GM21619 (cell line): ENCODE measurements around the gene COMMD4.

Experiments used
- ATAC-seq: cut with Tn5 transposase; IDR thresholded peaks from one replicate; pipeline ENCODE4 v1.9.1; 2021; ENCODE audit not compliant: unreplicated experiment

Gene COMMD4

DNA sequence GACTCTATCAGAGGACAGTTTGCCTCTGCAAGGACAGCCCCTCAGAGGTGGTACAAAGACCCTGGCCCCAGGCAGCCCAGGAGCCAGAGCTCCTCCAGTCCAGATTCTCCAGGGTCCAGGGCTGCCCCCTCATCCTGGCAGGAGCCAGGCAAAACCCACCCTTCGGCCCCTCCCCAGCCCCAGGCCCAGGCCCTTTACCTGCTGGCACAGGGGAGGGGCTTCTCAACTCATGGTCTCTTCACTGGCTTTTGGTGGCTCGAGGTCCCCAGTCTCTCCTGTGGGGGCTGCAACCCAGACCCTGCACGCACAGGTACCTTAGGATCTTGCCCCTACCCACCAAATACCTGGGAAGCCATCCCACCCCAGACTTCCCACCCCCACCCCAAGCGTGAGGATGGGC lies 19.5 kb downstream of the COMMD4 start:
- ATAC-seq: no peak

DNA sequence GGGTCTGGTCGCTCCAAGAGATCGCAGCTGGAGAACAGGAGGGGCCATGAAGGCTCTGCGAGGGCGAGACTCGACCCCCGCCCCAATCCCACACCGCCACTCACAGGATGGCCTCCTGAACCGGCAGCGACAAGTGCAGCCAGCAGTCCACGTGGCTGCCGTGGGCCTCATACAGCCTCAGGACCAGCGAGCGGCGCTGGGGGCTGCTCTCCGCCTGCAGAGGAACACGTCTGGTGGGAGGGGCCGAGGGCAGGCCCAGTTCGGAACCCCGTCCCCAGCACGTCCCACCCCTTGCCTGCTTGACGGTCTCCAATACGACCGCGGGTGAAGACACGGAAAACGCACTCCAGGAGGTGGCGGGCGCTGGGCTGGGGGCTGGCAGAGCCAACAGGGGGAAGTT lies 20.1 kb downstream of the COMMD4 start:
- ATAC-seq: no peak

DNA sequence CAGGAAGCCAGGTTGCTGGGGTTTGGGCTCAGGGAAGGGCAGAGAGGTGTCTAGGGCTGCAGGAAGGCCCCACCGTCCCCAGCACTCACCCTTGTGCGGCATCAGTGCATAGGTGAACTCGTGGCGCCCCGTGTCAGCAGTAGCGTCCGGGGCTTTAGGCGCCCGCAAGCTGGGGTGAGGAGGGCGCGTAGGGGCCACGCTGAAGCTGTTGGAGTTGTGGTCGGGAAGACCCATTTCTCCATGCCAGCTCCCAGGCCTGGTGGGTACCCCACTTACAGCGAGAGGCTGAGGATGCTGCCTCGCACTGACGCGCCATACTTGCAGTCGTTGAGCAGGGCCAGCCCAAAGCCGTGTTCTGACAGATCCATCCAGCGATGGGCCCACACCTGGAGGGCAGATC lies 20.7 kb downstream of the COMMD4 start:
- no peak for ATAC-seq

DNA sequence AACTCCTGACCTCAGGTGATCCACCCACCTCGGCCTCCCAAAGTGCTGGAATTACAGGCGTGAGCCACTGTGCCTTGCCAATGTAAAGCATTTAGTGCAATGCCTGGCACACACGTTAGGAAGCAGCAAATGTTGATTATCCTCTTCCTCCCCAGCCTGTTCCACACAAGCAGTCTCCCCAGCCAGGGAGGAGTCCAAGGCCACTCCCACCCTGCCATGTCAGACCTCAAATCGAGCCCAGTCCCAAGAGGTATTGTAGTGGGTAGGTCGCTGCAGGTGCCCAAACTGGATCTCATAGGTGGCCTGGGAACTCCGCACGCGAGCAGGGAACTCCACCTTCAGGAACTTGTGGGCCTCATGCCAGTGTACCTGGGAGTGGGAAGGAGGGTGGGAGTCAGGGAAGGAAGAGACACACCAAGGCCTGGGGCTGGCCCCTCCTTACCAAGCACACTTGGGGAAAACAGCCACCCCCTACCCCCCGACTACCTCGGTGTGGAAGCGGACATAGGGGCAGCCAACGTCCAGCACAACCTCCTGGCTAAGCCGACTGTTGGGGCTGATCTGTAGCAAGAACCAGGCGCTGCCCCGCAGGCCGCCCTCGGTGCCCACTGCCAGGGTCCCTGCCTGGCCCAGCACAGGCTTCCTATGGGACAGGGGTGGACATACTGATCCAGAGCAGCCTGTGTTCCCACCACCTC lies 22.3 kb downstream of the COMMD4 start:
- no peak for ATAC-seq

DNA sequence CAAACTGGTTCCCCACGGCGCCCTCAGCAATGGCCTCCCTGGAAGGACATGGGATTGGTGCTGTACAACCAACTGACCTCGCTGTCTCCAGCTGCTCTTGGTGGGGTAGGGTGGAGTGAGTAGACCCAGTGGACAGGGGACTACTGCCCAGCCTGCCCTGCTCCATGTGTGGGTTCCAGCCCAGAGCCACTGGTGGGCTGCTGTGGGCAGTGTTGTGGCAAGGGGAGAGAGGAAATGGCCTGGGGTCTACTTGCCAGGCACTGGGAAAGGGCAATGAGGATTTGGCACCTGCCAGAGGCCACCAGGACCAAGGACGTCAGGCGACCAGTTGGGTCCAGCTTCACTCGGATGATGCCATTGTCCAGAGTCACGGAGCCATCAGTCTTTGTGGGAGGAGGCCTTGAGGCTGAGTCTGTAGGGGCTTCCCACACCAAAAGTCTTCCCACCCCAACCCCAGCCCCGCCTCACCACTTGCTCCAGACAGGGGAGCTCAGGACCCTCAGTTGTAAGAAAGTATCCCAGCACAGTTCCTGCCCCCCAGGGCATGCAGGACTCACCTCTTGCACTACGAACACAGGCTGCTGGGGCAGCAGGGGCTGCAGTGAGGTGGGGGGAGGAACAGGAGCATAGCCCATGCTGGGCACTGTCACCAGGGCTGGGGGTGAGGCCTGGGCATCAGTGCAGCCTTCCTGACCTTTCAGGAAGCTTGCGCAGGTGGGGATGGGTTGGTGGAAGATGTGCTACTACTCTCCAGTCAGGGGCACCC lies 23.1 kb downstream of the COMMD4 start:
- ATAC-seq: no peak

DNA sequence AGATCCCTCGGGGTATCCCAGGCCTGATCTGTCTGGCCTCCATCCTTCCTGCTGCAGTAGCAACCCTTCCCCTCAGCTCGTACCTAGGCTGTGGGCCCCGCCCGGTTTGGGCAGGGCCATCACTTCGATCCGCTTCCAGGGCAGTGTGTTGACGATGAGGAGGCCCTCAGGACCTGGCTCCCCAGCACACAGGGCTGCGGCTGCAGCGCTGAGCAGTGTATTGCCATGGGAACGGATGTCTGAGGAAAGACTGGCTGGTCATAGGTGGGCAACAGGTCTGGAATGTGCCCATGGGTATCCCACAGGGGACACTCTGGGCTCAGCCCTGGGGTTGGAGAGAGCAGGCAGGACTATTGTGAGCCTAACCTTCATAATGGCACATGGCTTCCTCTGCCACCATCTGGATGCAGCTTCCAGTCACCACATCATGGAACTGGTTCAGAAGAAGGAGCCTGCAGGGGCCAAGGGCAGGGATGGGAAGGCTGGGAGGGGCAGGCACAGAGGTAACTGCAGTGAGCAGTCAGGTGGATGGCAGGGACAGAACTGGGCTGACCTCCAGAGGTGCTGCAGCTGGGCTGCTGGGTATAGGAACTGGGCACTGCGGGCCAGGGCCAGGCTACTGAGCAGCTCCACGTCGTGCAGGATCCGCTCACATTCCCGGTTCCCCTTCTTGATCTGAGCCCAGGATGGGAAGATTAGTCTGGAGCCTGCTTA lies 23.8 kb downstream of the COMMD4 start:
- ATAC-seq: no peak

DNA sequence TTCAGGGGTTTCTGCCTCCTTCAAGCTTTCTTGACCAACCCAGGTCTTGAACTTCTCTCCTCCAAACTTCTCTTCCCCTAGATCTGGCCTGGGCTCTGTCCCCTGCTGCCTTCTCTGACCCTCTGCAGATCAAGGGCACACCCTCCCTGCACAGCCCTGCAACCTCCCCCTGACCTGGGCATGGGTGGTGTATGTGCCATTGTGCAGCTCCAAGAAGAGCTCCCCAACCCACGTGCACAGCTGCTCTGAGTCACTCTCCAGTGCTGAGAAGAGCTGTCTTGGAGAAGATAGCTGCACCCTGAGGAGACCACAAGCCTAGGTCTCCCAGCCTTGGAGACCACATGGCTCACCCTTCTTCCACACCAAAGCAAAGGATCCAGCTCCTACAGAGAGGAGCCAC lies 24.5 kb downstream of the COMMD4 start:
- ATAC-seq: no peak

DNA sequence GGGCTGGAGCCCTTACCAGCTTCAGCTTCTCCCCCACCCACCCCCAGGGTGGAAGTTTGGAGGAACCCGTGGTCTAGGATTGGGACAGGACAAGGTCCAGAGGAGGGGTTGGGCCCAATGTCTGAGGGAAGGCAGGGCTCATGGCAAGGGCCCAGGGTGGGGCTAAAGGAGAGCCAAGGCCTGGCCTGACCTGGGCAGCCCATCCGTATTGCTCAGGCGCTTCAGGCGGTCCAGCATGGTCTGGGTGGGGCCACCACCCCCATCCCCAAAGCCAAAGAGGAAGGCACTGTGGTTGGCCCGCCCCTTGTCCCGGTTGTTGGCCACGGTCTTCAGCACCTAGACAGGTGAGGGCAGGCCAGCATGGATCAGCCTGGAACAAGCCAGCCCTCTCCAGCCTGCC lies 25.0 kb downstream of the COMMD4 start:
- ATAC-seq: no peak

DNA sequence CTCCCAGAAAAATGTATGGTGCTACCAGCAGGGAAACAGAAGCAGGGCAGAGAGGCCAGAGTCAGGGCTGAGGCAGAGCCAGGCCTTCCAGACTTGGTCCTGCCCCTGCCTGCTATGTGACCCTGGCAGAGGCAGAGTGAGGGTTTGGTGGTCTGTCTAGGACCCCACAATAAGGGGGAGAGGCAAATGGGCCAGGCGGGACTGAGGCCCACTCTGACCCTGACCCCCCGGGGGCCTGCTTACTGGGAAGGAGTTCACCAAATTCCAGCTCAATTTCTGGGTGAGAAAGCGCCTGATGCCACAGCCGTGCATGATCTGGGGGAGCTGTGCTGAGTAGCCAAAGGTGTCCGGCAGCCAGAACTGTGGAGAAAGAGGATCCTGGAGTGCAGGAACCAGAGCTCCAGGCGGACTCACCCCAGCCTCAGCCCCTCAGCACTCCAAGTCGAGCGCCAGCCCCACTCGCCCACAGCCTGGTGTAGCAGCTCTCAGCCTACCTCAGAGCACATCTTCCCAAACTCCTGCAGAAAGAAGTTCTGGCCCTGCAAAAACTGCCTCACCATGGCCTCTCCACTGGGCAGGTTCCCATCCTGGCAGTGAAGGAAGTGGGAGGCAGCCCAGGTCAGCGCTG lies 25.6 kb downstream of the COMMD4 start:
- ATAC-seq: no peak

DNA sequence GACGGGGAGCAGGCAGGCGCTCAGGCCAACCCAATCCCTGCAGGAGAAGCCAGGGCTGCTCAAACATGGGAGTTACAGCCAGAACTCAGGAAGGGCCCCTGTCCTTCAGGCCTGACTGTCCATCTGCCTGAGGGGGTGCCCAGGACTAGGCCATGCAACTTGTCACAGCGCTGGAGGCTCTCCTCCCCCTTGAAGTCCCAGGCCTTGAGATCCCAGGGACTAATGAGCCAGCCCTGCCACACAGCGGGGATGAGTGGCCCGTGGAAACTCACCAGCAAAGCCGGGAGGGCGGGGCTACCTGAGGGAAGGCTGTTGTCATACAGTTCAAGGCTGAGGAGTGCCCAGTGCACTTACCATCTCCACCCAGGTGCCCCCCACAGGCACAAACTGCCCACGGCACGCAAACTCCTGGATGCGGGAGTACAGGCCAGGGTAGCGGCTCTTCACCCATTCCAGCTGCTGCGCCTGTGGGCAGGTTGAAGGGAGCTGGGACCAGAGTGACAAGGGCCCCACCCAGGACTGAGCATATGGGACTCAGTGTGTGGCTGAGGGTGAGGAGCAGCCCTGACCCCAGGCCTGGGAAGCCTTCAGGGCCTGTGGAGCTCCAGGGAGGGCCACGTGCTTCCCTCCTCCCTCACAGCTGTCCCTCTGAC lies 26.3 kb downstream of the COMMD4 start:
- no peak for ATAC-seq

DNA sequence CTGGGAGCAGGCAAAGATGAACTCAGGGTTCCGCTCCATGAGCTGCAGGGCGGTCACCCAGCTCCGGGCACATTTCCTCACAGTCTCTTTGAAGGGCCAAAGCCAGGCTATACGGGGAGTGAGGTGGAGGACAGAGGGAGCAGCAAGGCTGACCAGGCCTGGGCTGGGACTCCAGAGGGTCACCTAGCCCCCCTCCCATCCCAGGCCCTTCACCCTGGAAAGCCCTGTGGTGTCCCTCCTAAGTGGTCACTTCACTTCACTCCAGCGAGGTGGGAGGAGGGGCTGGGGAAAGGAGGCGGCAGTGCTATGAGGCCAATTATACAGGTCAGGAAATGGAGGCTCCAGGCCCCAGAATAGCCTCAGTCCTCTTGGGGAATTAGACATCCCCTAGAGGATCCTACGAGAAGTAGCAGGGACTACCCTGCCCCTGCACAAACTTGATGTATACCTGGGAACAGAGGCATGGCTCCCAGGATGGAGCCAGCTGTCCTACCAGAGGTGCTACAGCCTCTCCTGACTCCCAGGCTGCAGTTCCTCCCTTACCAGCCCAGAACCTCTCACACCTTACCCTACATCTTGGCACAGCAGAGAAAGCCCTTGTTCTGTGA lies 26.9 kb downstream of the COMMD4 start:
- ATAC-seq: no peak

DNA sequence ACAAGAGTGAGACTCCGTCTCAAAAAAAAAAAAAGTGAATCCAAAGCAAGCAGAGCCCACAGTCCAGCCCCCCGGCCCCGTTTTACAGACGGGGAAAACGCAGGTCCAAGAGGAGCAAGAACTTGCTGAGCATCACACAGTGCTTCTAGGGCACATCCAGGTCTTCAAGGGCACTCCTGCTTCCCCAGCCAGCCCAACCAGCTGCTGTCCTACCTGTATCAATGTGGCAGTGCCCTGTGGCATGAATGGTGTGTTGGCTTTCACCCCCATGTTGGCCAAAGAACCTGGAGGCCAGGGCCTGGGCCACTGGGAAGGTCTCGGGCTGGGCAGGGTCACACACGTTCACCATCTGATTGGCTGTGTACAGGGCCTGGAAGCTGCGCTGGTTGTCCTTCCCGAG lies 27.9 kb downstream of the COMMD4 start:
- no peak for ATAC-seq

DNA sequence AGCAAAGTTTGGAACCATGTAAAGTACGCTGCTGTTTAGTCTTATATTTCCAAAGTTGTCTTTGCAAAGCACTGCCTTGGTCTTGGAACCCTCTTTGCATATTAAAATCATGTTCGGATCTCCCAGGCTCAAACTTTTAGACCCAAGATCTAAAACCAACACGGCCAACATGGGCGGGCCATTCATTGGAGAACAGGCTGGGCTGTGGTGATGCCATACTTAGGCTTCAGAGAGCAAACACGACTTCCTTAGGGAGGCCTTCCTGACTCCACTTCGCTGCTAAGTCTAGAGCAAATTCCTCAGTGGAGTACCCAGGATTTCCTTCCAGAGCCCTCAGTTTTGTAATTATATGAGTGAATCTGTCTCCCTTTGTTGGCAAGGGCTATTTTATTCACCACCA lies 29.0 kb downstream of the COMMD4 start:
- ATAC-seq: no peak

DNA sequence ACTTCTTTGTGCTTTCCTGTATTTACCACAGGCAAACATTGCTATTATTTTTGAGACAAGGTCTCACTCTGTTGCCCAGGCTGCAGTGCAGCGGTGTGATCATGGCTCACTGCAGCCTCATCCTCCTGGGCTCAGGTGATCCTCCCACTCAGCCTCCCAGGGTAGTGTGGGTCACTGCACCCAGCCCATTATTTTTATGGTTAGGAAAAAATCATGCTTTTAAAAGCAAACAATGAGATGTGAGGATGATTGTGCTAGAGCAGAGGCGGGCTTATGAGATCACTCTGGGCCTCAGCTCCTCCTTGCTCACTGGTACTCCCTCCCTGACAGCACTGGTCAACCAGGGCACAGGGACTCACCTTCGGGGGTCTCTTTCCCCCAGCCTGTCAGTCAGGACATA lies 30.3 kb downstream of the COMMD4 start:
- ATAC-seq: no peak

DNA sequence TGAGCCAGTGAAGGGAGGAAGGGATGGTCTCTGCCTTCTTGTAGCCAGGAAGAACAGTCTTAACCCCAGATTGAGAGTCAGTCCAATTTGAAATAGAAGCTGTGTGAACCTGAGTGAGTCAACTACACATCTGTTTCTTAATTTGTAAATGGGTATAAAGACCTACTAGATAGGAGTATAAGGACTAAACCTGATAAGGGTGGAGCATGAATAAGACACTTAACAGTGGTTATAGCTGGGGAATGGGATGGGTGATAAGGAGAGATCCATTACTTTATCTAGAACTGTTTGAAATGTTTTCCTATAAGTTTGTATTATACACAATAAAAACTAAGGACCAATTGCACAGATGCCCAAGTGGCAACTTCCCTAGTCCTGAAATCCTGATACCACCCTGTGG lies 31.1 kb downstream of the COMMD4 start:
- no peak for ATAC-seq

DNA sequence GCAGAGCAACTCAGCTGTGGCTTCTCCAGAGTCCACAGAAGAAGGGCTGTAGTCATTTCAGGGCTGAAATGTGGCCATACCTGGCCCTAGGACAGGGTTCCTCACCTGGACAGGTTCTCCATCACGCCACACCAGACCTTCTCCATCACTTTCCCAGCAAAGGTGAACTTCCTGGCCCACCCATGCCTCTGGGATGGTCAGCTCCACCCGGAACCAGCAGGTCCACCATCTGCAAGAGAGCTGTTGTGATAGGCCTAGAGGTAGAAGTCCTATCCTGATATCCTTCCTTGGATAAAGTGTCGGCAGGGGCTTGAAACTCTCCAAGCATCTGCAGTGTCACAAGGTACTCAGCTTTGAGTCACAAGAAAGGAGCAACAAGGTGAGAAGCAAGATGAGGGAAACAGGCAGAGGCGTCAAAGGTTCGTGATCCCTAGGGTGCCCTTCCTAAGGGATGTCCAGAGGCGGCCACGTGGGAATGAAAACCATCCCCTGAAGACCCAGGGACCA lies 31.6 kb downstream of the COMMD4 start:
- no peak for ATAC-seq

DNA sequence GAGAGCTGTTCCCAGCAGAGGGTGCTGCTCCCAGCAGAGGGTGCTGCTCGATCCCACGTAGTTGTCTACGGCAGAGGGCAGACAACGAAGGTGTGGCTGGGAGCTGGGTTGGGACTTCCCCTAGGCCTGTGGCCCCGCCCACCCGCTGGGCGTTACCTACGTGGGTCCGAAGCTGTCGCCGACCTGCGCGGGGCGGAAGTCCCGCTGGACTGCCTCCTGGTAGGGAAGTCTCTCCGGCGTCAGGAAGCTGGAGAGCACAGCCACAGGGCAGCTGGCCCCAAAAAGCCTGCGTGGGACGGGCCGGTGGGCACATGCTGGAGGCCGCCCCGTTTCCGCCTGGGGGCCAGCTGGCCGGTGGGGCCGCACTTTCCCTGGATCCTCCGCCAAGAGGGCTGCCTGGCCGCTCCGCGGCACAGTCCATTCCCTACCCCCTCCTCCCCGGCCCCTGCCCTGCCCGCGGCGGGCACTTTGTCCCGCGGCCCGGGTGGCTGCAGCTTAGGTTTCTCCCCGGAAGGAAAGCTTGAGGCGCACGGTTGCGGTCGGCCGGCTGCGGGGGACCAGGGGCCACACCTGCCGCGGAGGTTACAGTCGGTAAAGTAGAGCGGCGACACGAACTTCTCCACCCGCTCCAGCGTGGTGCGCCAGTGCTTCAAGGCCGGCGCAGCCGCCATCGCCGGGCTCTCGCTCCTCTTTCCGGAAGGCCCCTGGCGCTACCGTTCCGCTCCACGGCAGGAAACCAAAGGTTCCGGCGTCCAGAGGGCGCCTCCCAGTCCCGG lies 32.2 kb downstream of the COMMD4 start, which contains the start of gene MAN2C1:
Gene MAN2C1 (minus strand): TSS at position 695 of the 776 bp plus-strand sequence. CDS start 24 bp downstream, at position 671.
- ATAC-seq: peak; percentile 81

DNA sequence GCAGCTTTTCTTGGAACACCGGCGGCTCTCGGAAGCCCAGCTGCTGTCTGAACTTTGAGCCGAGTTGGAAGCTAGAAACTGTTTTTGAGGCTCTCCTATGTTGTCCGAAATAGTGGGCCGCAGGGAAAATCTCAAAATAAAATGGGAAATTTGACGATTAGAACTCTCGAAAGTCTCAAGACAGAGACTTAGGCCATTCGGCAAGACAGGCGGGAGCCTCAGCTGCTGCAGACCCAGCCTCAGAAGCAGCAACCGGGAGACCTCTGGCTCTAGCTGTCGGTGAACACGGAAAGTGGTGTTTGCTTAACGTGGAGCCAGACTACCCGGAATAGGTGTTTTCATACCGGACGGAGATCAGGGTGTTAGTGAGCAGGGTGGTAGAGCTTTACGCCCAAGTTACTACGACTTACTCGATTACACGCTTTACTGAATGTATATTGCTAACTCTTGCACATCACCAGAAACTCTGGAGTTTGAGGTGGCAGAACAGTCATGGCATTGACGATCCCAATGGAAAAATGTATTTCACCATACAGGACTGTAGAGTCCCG lies 32.9 kb downstream of the COMMD4 start:
- ATAC-seq: no peak

DNA sequence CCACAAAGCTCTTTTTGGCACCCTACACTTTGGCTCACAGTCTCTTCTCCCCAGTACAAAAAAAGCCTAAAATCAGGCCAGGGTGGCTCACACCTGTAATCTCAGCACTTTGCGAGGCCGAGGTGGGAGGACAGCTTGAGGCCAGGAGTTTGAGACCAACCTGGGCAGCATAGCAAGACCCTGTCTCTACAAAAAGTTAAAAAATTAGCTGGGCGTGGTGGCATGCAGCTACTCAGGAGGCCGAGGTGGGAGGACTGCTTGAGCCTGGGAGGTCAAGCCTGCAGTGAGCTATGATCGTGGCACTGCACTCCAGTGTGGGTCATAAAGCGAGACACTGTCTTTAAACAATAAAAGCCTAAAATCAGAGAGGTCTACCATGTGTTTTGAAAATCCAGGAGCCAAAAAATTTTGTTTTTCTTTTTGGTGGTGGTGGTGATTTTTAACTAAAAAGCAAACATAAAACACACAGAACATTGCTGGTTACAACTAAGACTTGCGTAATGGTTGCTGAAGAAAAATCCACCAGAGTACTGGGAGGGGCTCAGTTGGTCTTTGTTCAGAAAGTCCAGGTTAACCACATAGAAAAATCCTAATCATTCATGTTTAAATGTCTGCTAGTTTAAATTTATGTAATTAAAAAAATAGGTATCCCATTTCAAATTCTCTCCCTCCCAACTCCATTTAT lies 34.2 kb downstream of the COMMD4 start:
- no peak for ATAC-seq
